SK-N-SH (cell line): ENCODE measurements around the gene SAMD4A. TPM values are rescaled to one million over a fixed set of nuclear protein-coding genes. Genes with fewer than 3 reads are reported as not detected.

Experiments
- CTCF ChIA-PET: fragments of 300-600, 350-600 bp; formaldehyde crosslinking; extraction: SDS; loops from one replicate; lab custom pipeline; 2021; lab: Yijun Ruan, JAX
- POLR2A ChIA-PET: fragments of 350-600 bp; sonication (Branson Sonifier 250); formaldehyde crosslinking; extraction: SDS; loops from one replicate; lab custom pipeline; 2020; ENCODE audit warnings: antibody characterized with exemption, inconsistent platforms; lab: Yijun Ruan, JAX
- DNase-seq: peaks from one replicate; pipeline ENCODE4 v3.0.0; 2012
- H2AFZ ChIP-seq: fragments of 200-600 bp; sonication (generic); 2 replicates; pipeline ENCODE4 v1.8.1; 2016; ENCODE audit warnings: antibody characterized with exemption, mild to moderate bottlenecking, low read depth
- H3F3A ChIP-seq: fragments of 200-600 bp; sonication (generic); replicated peaks from 2 replicates; pipeline ENCODE3; 2016; ENCODE audit warnings: antibody characterized with exemption, mild to moderate bottlenecking; ENCODE audit not compliant: insufficient read depth
- H3K27ac ChIP-seq, 2 experiments: fragments of 200-500 bp in 1 of 2; fragments of 200-600 bp in 1 of 2; sonication (Bioruptor generic) in 1 of 2; sonication (generic), shearing (Covaris generic) in 1 of 2; 2 replicates each; pipeline versions ENCODE4 v1.5.1 to v1.6.1; 2014 to 2016; ENCODE audit warnings: low read depth in 2 of 2, inconsistent platforms in 1 of 2, low read length in 1 of 2, mild to moderate bottlenecking in 1 of 2, mixed read lengths in 1 of 2
- H3K27me3 ChIP-seq: fragments of 200-600 bp; sonication (generic), shearing (Covaris generic); 2 replicates; pipeline ENCODE4 v1.6.1; 2016; ENCODE audit warnings: mixed run types; ENCODE audit not compliant: insufficient read depth
- H3K36me3 ChIP-seq, 2 experiments: fragments of 200-500 bp in 1 of 2; fragments of 200-600 bp in 1 of 2; sonication (Bioruptor generic) in 1 of 2; sonication (generic) in 1 of 2; replicated peaks in 1 of 2; 2 replicates each; pipeline versions ENCODE3 to v1.5.1; 2014 to 2016; ENCODE audit warnings: low read length in 1 of 2, mild to moderate bottlenecking in 1 of 2; ENCODE audit not compliant: insufficient read depth in 2 of 2, control insufficient read depth in 1 of 2
- H3K4me1 ChIP-seq, 2 experiments: fragments of 200-500 bp in 1 of 2; fragments of 200-600 bp in 1 of 2; sonication (Bioruptor generic) in 1 of 2; sonication (generic), shearing (Covaris generic) in 1 of 2; 2 replicates each; pipeline versions ENCODE4 v1.5.1 to v1.6.1; 2014 to 2016; ENCODE audit warnings: low read depth in 1 of 2, low read length in 1 of 2, mixed run types in 1 of 2; ENCODE audit not compliant: insufficient read depth in 2 of 2, control insufficient read depth in 1 of 2
- H3K4me2 ChIP-seq: fragments of 200-600 bp; sonication (generic), shearing (Covaris generic); 2 replicates; pipeline ENCODE4 v1.6.1; 2017; ENCODE audit warnings: mixed run types
- H3K4me3 ChIP-seq, 2 experiments: fragments of 200-500 bp in 1 of 2; fragments of 200-600 bp in 1 of 2; sonication (Bioruptor generic) in 1 of 2; sonication (generic), shearing (Covaris generic) in 1 of 2; 2 replicates each; pipeline versions ENCODE4 v1.5.1 to v1.8.1; 2014 to 2016; ENCODE audit warnings: low read depth in 2 of 2, inconsistent platforms in 1 of 2, low read length in 1 of 2, mild to moderate bottlenecking in 1 of 2, mixed read lengths in 1 of 2, moderate library complexity in 1 of 2
- H3K79me2 ChIP-seq: fragments of 200-600 bp; sonication (generic); 2 replicates; pipeline ENCODE4 v1.8.1; 2017; ENCODE audit warnings: mild to moderate bottlenecking; ENCODE audit not compliant: insufficient read depth
- H3K9ac ChIP-seq: fragments of 200-600 bp; sonication (generic); 2 replicates; pipeline ENCODE4 v1.6.1; 2017; ENCODE audit warnings: mixed run types
- H3K9me2 ChIP-seq: fragments of 200-600 bp; sonication (generic); 2 replicates; pipeline ENCODE4 v1.6.1; 2017; ENCODE audit warnings: mixed run types
- H3K9me3 ChIP-seq: fragments of 200-600 bp; sonication (generic); 2 replicates; pipeline ENCODE4 v1.6.1; 2017; ENCODE audit warnings: mixed run types, mild to moderate bottlenecking, moderate library complexity
- H4K20me1 ChIP-seq: fragments of 200-600 bp; sonication (generic); 2 replicates; pipeline ENCODE4 v1.6.1; 2017; ENCODE audit warnings: mild to moderate bottlenecking, mixed run types; ENCODE audit not compliant: insufficient read depth
- CHD2 ChIP-seq: fragments of 150-350 bp; IDR thresholded peaks from 2 replicates; pipeline ENCODE4 v1.6.1; 2018; ENCODE audit warnings: low read length; ENCODE audit not compliant: partially characterized antibody
- CTCF ChIP-seq: fragments of 200-600 bp; sonication (generic); IDR thresholded peaks from 2 replicates; pipeline ENCODE4 v1.6.1; 2017; ENCODE audit warnings: antibody characterized with exemption, mild to moderate bottlenecking, moderate library complexity
- ELF1 ChIP-seq: IDR thresholded peaks from 2 replicates; pipeline ENCODE4 v1.4.0; 2012
- FOSL2 ChIP-seq: IDR thresholded peaks from 2 replicates; pipeline ENCODE4 v1.4.0; 2012; ENCODE audit warnings: low read depth, mild to moderate bottlenecking, moderate library complexity, borderline replicate concordance
- GABPA ChIP-seq: IDR thresholded peaks from 2 replicates; pipeline ENCODE4 v1.4.0; 2012; ENCODE audit warnings: low read depth, mild to moderate bottlenecking
- GATA2 ChIP-seq: sonication (generic); formaldehyde crosslinking; IDR thresholded peaks from 2 replicates; pipeline ENCODE4 v1.5.0; 2020; ENCODE audit warnings: mild to moderate bottlenecking, missing genetic modification reagents
- MAX ChIP-seq: IDR thresholded peaks from 2 replicates; pipeline ENCODE4 v1.4.0; 2012; ENCODE audit warnings: low read depth
- MEF2A ChIP-seq: IDR thresholded peaks from 2 replicates; pipeline ENCODE4 v1.4.0; 2012; ENCODE audit warnings: low read depth, borderline replicate concordance
- MXI1 ChIP-seq: IDR thresholded peaks from 2 replicates; pipeline ENCODE4 v1.6.1; 2012; ENCODE audit warnings: mild to moderate bottlenecking, low read depth, low read length, improper control_type of control experiment
- NFIC ChIP-seq: IDR thresholded peaks from 2 replicates; pipeline ENCODE4 v1.4.0; 2012; ENCODE audit warnings: borderline replicate concordance
- NRF1 ChIP-seq: IDR thresholded peaks from 2 replicates; pipeline ENCODE4 v1.6.1; 2012; ENCODE audit warnings: low read depth, mild to moderate bottlenecking, low read length
- PBX3 ChIP-seq: IDR thresholded peaks from 2 replicates; pipeline ENCODE4; 2012
- POLR2AphosphoS5 ChIP-seq: IDR thresholded peaks from 2 replicates; pipeline ENCODE4 v1.6.1; 2012; ENCODE audit warnings: low read depth, low read length
- RAD21 ChIP-seq: IDR thresholded peaks from 2 replicates; pipeline ENCODE4 v1.6.1; 2012; ENCODE audit warnings: mild to moderate bottlenecking, low read length
- REST ChIP-seq: IDR thresholded peaks from 2 replicates; pipeline ENCODE4 v1.6.1; 2012; ENCODE audit warnings: mild to moderate bottlenecking, low read depth, low read length, moderate library complexity
- SIN3A ChIP-seq: IDR thresholded peaks from 2 replicates; pipeline ENCODE4 v1.6.1; 2012; ENCODE audit warnings: low read depth, mild to moderate bottlenecking, low read length, moderate library complexity, borderline replicate concordance
- TAF1 ChIP-seq: IDR thresholded peaks from 2 replicates; pipeline ENCODE4 v1.6.1; 2012; ENCODE audit warnings: low read depth, mild to moderate bottlenecking, low read length, moderate library complexity, borderline replicate concordance
- TEAD4 ChIP-seq: IDR thresholded peaks from 2 replicates; pipeline ENCODE4 v1.4.0; 2012; ENCODE audit warnings: mild to moderate bottlenecking, borderline replicate concordance; ENCODE audit not compliant: insufficient read depth
- USF2 ChIP-seq: fragments of 150-350 bp; IDR thresholded peaks from 2 replicates; pipeline ENCODE4 v1.6.1; 2017; ENCODE audit warnings: antibody characterized with exemption, low read length, low read depth, borderline replicate concordance
- YY1 ChIP-seq: IDR thresholded peaks from 2 replicates; pipeline ENCODE4 v1.4.0; 2012; ENCODE audit warnings: low read depth, mild to moderate bottlenecking
- WGBS: methylation state at CpG from one replicate; pipeline ENCODE4 v1.1.6; 2017; ENCODE audit warnings: low lambda C conversion rate; 5-methylcytosine and 5-hydroxymethylcytosine counted together
- polyA plus RNA-seq, 3 experiments: library from polyadenylated mRNA; depleted of rRNA; stranded (reverse); fragments of >200 nt; gene quantifications; 2 replicates each; pipeline ENCODE4 v1.2.3, GENCODE V29; 2012

The SAMD4A gene
- polyA plus RNA-seq, 1 of the 3 experiments (the other 2 are of a cell fraction) = 5.0 TPM

- TF ChIP-seq PBX3 (no peak), RAD21 (no peak), ELF1 (no peak), MXI1 (no peak), FOSL2 (no peak), TEAD4 (no peak), GATA2 (CRISPR knock-in tag) (no peak), CTCF (no peak)
Observed at GRCh38 chr14:54777395-54777794, 210.5 kb downstream of the SAMD4A start (continued).

- Histone ChIP-seq H3K9me3 (no peaks in the 10 kb centered on the region), H2AFZ (no peak overlapping the region), H3K4me2 (no peak overlapping the region), H3K9ac (no peak overlapping the region), H3K36me3 (peaks cover 21 to 41% of the 10 kb centered on the region in 2 experiments), H3K9me2 (no peaks in the 10 kb centered on the region), H3F3A (peaks cover 15% of the 10 kb centered on the region), H3K4me3 (no peak overlapping the region), H3K27ac (no peak overlapping the region), H3K79me2 (peaks cover 11% of the 10 kb centered on the region; the same call in 1 of the 2 replicates), H3K4me1 (peaks cover 11 to 34% of the 10 kb centered on the region in 2 experiments), H3K27me3 (no peaks in the 10 kb centered on the region), H4K20me1 (no peaks in the 10 kb centered on the region; the same call in 1 of the 2 replicates)
- ChIA-PET CTCF (interaction anchor here (1.4 to 6.2 kb wide), 3 partner anchors 29 to 215 kb away, joined by 3 to 171 read pairs (median 4); partner anchors contain the start of gene SAMD4A), POLR2A (no interaction called here)
- 98% methylated on average over 9 of the region's 9 CpGs for WGBS
- no peak for DNase-seq
- TF ChIP-seq POLR2AphosphoS5 (no peak), GATA2 (CRISPR knock-in tag) (no peak), MAX (no peak), NFIC (no peak), SIN3A (no peak), MEF2A (no peak), REST (no peak), USF2 (no peak), FOSL2 (no peak), NRF1 (no peak), CTCF (no peak), TAF1 (no peak), YY1 (no peak), CHD2 (no peak), GABPA (no peak)
Observed at GRCh38 chr14:54778618-54779345, 211.9 kb downstream of the SAMD4A start.
